Stimulated activated naive CD8-positive, alpha-beta T cell treated with anti-CD3 and anti-CD28 coated beads, Interleukin-15, Interleukin-2, amounts not matched to agents 100 U/mL and 50 U/mL, for 24 hours (primary cell): Measurements from ENCODE around the gene CAMK2B.

Source experiments
- ATAC-seq: fragments of 150-1000 bp; cut with Tn5 transposase; one replicate; pipeline ENCODE4 v1.10.0; 2021
- DNase-seq: peaks from one replicate; pipeline ENCODE4 v3.0.0; 2021

CAMK2B gene

DNA sequence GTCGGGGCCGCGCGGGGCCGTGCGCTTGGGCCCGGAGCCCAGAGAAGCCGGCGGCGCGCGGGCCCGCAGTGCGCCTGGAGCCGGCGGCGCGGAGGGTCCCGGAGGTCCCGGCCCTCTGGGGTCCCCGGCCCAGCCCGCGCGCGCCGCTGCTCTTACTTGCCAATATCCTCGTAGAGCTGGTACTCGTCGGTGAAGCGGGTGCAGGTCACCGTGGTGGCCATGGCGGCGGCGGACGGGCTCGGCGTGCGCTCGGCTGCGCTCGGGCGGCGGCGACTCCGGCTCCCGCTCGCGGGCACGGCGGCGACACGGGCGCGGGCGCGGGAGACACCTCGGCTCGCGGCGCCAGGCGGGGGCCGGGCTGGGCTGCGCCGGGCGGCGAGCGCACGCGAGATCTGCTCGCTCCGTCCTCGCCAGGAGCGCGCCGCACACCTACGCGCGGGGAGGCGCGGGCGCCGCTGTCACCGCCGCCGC, at the start of gene CAMK2B:
CAMK2B (minus strand) TSS at position 394 of the 471 bp plus-strand sequence; CDS start at position 221, 173 bp downstream.
- ATAC-seq: peak; percentile 47
- no peak for DNase-seq

DNA sequence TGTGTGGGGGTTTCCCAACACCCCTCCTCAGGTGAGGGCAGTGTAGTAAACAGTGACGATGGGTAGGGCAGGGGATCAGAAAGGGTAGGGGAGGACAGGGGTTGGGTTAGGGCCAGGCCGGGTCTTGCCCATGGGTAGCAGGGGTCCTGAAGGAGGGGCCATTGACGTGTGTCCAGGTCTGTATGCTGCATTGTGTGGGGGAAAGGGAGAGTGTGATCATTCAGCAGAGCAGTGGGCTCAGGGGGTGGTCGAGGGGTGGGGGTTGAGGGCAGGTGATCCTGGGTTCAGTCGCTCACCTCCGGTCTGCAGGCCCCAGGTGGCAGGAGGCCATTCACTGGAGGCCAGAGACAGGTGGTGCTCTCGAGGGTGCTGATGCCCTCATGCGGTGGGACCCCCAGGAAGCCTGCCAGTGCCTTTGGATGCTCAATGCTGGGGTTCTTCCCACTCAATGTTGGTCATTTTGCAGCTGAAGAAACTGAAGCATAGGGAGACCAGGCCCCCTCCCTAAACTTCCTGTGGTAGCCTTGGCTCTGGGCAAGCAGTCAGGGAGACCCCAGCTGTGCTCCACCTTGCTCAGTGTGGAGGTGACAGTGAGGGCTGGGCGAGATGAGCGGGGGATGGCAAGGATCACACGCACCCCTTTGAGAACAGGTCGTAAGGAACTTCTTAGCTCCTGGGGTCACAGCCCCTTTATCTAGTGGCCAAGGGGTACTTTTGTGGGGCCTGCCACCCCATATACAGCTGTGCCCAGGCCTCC, 48.8 kb upstream of the CAMK2B start:
- ATAC-seq (no peak), DNase-seq (no peak)

DNA sequence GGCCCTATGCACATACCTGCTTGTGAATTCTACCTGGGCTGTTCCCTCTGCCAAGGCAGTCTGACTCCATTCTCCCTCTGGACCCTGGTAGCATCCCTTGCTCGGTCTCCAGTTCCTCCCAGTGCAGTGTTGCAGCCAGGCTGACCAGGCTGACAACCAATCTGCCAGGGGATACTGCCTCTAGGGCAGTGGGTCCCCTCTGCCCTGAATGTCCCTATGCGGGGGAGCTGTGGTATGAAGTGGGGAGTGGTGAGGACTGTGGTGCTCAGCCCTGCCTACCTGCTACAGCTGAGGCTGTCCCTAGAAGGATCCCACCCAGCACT, 48.0 kb upstream of the CAMK2B start:
- ATAC-seq: no peak
- DNase-seq: no peak

DNA sequence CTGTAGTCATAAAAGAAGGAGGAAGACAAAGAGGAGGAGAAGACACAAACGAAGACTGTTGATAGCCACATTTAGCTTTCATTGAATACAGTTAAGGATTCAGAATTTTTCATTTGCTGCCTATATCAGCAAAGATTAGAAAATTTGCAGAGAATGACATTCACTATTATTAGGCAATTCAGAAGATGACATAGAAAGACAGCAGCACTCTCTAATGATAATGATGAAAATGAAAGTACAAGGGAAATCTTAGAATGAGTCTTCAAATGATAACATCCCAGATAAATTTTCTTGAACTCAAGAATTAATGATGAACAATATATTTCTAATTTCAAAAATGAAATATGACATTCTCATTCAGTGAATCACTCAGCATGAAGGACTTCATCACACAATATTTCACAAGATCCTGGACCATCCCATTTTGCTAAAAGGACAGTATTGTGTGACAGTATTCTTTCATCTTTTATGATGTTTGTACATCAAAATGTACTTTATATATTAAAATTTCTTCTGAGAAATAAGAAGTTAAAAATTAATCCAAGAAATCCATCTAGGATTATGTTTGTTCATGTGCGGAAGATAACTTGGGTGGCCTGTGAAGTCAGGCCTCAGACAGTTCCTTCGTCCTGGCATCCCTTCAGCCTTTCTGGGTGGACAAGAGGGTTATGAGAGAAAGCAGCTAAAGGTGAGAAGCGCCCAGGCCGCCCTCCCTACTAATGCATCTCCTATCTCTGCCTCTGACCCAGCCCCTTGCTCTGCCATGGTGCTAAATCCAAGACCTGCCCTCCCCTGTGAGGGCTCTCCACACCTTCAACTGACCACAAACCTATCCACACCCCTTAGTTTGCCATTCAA, 47.4 kb upstream of the CAMK2B start:
- no peak for ATAC-seq
- DNase-seq: no peak

DNA sequence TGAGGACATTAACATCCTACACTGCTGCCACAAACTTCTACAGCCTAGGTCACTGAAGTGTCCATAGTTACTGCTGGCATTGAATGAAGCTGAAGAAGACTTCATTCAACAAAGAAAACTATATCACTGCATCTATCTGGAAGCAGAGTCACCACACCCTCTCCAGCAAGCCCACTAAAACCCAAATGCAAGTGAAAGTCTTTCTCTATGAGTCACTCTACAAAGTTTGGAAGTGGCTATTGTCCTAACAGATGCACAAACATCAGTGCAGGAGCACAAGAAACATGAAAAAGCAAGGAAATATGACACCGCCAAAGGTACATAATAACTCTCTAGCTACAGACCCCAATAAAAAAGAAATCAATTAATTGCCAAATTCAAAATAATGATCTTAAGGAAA, 43.5 kb upstream of the CAMK2B start:
- ATAC-seq (no peak), DNase-seq (no peak)

DNA sequence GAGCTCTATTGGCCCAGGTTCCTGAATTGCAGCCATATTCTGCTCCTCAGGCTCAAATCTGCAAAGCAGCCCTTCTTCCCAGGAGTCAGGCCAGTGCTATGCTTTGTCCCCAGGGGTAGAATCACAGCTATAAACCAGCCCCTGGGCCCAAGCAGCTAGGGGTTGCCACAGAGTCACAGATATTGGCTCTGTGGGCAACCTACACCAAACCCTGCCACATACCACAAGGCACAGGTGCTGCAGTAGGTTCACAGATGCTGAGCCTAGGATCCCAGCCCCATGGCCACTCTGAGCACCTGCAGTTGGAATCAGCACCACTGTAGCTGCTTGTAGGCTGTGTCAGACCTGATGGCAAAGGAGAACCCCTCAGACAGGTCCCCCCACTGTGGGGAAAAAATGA, 43.1 kb upstream of the CAMK2B start:
- ATAC-seq (no peak), DNase-seq (no peak)

DNA sequence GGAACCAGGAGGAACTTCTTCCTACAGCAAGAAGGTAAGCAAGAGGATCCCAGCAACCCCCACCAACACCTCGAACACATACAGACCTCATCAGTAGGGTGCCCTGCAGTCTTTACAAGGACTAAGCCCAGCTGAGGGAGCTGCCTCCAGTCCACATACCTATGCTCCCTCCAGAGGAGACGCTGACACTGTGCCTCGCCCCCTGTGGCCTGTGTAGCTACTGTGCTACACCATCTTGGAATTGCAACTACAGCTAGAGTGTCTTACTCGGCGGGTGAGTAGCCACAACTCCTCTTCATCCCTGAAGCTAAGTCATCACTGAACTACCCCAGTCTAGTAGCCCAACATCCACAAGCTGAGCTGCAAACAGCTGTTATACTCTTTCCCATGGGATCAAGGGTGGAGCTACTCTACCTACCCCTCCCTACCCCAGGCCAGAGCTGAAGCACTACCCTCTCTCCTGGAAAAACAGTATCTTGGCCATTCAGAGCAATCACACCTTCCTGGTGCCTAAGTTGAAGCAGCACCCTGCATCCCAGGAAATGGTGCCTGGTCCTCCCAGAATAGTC, 42.2 kb upstream of the CAMK2B start:
- DNase-seq: no peak
- no peak for ATAC-seq

DNA sequence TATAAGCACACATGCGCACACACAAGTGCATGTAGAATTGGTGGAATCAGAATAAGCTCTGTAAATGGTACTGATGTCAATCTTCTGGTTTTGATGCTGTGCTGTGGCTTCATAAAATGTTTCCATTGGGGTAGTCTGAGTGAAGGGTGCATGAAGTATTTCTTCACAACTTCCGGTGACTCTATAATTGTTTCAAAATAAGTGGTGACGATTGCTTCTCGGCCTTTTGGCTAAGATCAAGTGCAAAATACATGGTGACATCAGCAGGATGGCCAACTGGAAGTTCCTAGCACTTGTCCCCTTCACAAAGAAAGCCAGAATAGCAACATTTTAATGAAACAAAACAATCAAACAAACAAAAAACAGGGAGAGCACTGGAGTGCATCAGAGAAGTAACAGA, 41.6 kb upstream of the CAMK2B start:
- DNase-seq (no peak), ATAC-seq (no peak)

DNA sequence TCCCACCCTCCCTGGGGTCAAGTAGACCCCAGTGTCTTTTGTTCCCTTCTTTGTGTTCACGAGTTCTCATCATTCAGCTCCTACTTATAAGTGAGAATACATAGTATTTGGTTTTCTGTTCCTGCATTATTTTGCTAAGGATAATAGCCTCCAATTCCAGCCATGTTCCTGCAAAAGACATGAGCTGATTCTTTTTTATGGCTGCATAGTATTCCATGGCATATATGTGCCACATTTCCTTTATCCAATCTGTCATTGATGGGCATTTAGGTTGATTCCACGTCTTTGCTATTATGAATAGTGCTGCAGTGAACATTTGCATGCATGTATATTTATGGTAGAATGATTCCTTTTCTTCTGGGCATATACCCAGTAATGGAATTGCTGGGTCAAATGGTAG, 28.3 kb upstream of the CAMK2B start:
- DNase-seq: no peak
- no peak for ATAC-seq

DNA sequence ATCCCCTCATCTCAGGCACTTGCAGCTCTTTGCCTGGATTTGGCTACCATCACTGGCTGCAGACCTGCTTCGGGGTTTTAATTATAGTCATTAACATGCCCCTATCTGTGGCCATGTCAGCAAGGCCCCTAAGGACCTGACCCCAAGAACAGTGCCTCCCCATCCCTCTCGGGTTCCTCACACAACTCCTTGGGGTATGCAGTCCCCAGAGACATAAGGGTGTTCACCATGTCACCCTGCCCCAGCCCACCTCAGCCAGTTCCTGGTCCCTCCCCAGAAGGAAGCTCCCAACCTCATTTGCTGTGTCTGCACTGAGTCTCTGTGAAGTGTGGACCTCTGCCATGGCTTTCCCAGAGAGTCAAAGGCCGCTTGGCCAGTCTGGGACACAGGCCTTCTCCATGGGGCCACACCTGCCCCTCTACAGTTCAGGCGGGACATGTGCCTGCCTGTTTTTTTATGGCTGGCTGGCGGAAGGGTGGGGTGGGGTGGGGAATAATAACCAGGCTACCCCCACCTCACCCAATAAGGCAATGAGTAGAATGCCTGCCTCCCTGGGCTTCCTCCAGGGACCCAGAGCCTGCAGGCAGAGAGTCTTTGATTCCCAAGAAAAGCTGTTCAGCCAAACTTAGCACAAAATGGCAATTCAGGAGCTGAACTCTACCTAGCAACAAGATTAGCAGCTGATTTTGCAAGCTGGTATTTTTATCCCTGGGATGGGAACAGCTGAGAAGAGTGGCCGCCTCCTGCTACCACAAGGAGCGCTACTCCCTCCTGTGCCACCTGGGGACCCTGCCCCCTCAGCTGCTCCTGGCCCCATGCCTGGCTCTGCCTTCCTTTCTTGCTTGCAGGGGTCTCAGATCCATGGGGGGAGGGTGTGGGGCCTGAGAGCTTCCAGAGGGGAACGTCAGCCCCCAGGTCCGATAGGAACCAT, 23.7 kb upstream of the CAMK2B start:
- ATAC-seq: no peak
- no peak for DNase-seq

DNA sequence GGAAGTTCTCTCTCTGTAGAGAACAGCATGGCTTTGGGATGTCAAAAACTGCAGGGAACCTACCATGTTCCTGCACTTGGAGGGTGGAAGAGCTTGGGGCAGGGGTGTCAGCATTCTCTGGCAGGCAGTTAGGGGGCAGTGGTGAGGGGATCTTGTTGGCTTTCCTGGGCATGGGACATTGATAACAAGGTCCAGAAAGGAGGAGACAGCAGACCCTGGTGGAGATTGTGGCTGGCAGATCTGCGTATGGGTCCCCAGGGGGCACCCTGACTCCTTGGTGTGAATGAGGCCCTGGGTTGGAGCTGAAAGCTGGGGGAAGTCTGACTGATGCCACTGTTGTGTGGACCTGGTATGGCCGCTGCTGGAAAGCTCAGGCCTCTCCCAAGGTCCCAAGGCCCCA, 22.9 kb upstream of the CAMK2B start:
- ATAC-seq: no peak
- DNase-seq: no peak

DNA sequence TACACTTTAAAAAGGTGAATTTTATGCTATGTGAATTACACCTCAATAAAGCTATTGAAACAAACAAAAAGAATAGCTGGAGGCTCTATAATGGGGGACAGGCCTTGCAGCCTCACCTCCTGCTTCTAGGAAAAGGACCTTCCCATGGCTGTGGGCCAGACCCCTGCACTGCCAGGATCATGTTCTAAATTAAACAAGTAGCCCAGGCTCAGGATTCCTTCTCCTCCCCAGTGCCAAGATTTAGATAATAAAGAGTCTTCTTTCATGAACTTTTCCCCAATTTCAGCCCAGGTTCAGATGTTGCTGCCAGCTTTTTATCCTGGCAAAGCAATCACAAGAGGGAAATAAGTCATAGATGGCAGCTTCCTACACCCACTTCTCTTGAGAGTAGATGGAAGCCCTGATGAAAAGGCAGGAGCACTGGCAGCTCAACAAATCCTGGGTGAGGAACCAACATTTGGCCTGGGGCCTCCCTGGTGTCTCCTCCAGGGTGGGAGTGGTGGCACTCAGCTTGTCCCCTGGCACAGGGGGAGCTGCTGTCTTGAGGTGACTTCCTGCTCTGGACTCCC, 22.2 kb upstream of the CAMK2B start:
- DNase-seq: no peak
- ATAC-seq: no peak

DNA sequence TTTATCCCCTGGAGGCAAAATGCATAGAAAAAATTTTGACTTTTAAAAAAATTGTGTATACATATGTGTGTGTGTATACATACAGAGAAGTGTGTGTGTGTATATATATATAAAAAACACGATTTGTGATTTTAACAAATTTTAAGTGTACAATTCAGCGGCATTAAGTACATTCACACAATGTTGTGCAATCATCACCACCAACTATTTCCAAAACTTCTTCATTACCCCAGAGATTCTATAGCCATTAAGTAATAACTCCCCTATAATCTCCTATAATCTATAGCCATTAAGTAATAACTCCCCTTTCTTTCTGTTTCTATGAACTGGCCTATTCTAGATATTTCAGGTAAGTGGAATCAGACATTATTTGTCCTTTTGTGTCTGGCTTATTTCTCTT, 20.7 kb upstream of the CAMK2B start:
- DNase-seq (no peak), ATAC-seq (no peak)

DNA sequence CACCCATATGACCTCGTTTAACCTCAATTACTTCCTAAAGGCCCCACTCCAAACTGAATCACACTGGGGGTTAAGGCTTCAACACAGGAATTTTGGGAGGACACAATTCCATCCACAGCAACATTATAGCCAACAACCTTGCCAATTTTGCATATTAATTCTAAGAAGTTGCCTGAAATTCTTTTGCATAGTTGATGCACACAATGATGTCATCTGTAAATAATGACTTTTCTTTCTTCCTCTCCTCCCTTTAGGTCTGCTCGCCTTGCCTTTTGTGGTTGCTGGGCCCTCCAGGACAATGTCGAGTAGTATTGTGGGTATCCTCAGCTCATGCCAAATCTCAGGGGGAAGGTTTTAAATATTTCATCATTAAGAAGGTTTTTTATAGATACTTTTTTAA, 16.0 kb upstream of the CAMK2B start:
- no peak for DNase-seq
- no peak for ATAC-seq

DNA sequence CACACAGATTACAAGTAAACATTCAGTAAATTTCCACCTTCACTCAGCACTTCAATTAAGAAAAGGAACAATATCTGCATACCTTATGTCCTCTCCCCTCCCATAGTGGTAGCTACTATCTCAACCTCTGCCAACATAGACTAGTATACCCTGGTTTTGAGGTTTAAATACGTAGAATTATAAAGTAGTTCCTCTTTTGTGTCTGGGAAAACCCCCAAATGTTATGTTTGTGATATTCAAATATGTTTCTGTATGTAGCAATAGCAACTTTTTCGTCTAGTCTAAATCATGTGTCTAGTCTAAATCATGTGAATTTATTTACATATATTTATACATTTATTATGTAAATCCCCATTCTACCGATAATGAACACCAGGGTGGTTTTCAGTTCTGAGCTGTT, 13.2 kb upstream of the CAMK2B start:
- DNase-seq: no peak
- ATAC-seq: no peak

DNA sequence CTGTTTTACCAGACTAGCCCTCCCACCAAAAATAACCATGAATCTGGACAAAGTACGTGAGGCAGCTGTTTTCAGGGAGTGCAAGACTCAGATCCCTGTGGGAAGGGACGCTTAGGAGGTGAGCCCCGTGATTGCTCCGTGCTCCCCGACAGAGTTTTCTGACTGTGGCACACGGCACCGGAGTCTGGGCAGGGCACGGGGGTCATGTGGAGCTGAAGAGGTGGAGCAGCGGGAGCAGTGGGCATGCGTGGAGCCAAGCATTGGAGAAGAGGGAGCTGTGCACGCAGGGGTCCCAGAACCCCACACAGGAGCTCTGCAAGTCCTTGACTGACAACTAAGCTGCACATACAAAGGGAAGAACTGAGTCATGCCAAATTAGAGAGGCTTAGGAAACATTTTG, 11.1 kb upstream of the CAMK2B start:
- no peak for ATAC-seq
- no peak for DNase-seq

DNA sequence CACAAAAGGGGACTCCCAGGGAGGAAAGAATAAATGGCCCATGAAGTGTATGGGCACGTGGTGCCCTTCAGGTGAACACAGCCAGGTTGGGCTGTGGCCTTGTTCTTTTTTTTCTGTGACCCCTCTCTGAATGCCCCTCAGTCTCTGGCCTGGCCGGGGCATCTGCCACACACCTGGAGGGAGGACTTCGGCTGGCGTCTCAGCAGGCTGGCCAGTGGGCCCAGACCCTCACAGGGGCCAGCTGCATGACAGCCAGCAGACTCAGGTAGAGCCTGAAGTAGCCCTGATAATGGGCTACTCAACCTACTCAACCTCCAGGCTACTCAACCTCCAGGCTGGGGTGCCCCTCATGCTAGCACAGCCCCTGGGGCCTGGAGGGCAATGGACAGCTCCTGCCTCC, 9.8 kb upstream of the CAMK2B start:
- ATAC-seq (no peak), DNase-seq (no peak)

DNA sequence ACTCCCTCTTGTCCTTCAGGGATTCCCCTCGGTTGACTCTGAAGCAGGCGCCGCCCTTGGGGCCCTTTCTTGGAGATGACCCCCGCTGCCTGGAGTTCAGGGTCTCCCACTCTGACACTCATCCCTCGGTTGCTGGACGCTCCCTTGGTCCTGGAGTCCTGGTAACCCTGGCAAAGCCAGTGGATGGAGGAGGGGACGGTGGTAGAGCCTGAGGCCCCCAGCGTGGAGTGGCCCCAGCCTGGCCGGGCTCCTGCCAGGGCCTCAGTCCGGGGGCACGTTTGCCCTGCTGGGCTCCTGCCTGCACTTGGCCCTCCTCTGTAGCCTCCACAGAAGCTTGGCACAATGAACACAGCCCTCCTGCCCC, 9.3 kb upstream of the CAMK2B start:
- no peak for DNase-seq
- ATAC-seq: no peak

DNA sequence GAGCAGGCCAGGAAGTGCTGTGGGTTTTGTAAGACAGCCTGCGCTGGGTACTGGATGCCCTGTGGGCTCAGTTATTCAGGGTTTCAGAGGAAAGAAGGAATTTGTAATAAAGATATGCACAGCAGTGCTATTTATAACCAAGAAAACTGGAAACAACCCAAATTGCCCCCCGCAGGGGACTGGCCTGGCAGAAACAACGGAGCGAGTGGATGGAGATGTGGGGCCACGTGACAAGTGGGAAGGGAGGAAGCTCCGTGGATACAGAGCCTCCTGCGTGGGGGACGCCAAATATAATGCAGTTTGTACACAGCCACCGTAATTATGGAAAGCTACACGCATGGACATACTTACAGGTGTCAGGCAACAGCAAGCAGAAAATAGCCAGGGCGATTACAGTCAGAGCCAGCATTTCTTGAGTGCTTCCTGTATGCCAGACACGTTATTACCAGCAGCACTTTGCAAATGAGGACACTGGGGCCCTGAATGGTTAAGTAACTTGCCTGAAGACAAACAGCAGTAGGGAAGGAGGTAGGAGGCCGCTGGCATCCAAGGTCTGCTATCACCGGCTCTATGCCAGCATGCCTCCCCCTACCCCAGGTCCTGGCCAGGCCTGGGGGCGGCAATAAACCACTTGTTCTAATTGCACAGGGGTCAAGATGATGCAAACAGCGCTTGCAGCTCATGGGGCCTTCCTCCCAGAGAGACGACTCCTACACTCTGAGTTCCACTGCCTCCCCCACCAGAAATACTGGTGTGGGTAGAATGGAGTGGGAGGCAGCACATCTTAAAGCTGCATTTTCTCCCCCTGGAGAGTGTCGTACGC, 8.7 kb upstream of the CAMK2B start:
- no peak for ATAC-seq
- DNase-seq: no peak

DNA sequence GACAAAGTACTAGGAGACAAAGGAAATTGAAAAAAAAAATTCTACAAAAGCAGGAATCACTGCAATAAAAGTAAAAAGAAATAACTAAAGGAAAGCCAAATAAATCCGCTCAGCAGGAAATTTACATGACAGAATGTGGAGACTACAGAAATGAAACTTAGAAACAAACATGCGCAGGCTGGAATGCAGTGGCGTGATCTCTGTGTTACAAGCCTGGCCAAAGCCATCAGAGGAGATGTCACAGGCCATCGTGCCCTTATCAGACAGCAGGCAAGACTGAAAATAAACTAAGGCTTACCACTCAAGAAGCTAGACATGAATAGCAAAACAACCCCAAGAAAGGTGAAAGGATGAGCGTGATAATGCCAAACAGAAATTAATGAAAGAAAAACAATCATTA, 6.3 kb upstream of the CAMK2B start:
- ATAC-seq (no peak), DNase-seq (no peak)

DNA sequence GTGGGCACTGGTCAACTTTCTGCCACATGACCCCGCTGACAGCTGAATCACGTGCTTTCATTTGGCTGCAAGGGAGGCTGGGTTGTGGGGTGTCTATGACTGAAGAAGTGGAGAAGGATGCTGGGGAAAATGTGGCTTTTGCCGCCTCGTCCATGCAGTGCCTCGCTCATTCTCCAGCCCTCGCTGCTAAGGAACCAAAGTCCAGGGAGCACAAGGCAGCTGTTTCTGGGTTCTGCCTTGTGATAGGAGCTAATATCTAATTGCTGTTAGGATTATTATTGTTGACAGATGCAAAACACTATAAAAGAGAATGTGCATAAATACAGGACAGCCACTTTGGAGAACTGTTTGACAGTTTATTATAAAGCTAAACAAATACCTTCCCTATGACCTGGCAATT, 4.9 kb upstream of the CAMK2B start:
- ATAC-seq (no peak), DNase-seq (no peak)
